HepG2 (cell line): ENCODE measurements around the gene F7.

ENCODE experiments used
- CEBPZ ChIP-seq: IDR thresholded peaks from 2 replicates; pipeline ENCODE4 v1.6.1; 2012; ENCODE audit warnings: low read length, improper control_type of control experiment
- CTCF ChIP-seq: sonication (generic); formaldehyde crosslinking; IDR thresholded peaks from 2 replicates; pipeline ENCODE4 v1.5.0; 2020; ENCODE audit warnings: mild to moderate bottlenecking, missing genetic modification reagents, moderate library complexity
- LCORL ChIP-seq, 2 experiments: fragments of 450-650 bp in 1 of 2; sonication (generic) in 1 of 2; formaldehyde crosslinking in 1 of 2; IDR thresholded peaks; 2 replicates each; pipeline versions ENCODE4 v1.5.0 to v1.6.1; 2017 to 2020; ENCODE audit warnings: antibody characterized with exemption in 1 of 2, missing genetic modification reagents in 1 of 2
- MXD1 ChIP-seq: sonication (generic); formaldehyde crosslinking; IDR thresholded peaks from 2 replicates; pipeline ENCODE4 v1.4.0; 2020; ENCODE audit warnings: mild to moderate bottlenecking, missing genetic modification reagents
- PATZ1 ChIP-seq: sonication (generic); formaldehyde crosslinking; IDR thresholded peaks from 2 replicates; pipeline ENCODE4 v1.4.0; 2020; ENCODE audit warnings: missing genetic modification reagents
- RELA ChIP-seq: sonication (generic); formaldehyde crosslinking; IDR thresholded peaks from 2 replicates; pipeline ENCODE4 v1.4.0; 2020; ENCODE audit warnings: missing genetic modification reagents
- SMARCE1 ChIP-seq: fragments of 450-650 bp; IDR thresholded peaks from 2 replicates; pipeline ENCODE4 v1.6.1; 2017; ENCODE audit warnings: borderline replicate concordance
- SOX13 ChIP-seq, 3 experiments: fragments of 450-650 bp in 1 of 3; sonication (generic) in 1 of 3; formaldehyde crosslinking in 1 of 3; IDR thresholded peaks in 2 of 3; conservative IDR thresholded peaks in 1 of 3; 2 replicates each; pipeline versions ENCODE4 v1.5.0 to v1.6.1; 2016 to 2020; ENCODE audit warnings: antibody characterized with exemption in 1 of 3, mild to moderate bottlenecking in 1 of 3, missing compliant biosample characterization in 1 of 3, missing genetic modification reagents in 1 of 3, moderate library complexity in 1 of 3
- ZBTB33 ChIP-seq: sonication (generic); formaldehyde crosslinking; IDR thresholded peaks from 2 replicates; pipeline ENCODE4 v1.4.0; 2020; ENCODE audit warnings: missing genetic modification reagents
- ZNF768 ChIP-seq: sonication (generic); formaldehyde crosslinking; IDR thresholded peaks from 2 replicates; pipeline ENCODE4 v1.4.0; 2020; ENCODE audit warnings: missing genetic modification reagents

GRCh38 chr13:113168211-113168610 lies 62.6 kb downstream of the F7 start:
- TF ChIP-seq CEBPZ (no peak), ZBTB33 (no peak), PATZ1 (CRISPR knock-in tag) (no peak), CTCF (CRISPR knock-in tag) (no peak), SOX13 (IDR thresholded peaks at IDR 0.05) (no peak), SOX13 (CRISPR knock-in tag; conservative IDR thresholded peaks at IDR 0.05 in 1 of 2, IDR thresholded peaks at IDR 0.05 in 1 of 2) (no peak), ZNF768 (CRISPR knock-in tag) (no peak), LCORL (IDR thresholded peaks at IDR 0.05) (no peak), LCORL (CRISPR knock-in tag; IDR thresholded peaks at IDR 0.05) (no peak), SMARCE1 (no peak), MXD1 (CRISPR knock-in tag) (no peak), RELA (CRISPR knock-in tag) (no peak)
